GM18498 (cell line): Measurements from ENCODE around the gene AHSA1.

Experiments
- ATAC-seq: cut with Tn5 transposase; IDR thresholded peaks from one replicate; pipeline ENCODE4 v1.9.1; 2021; ENCODE audit warnings: mild to moderate bottlenecking, moderate library complexity; ENCODE audit not compliant: unreplicated experiment

The AHSA1 gene

DNA sequence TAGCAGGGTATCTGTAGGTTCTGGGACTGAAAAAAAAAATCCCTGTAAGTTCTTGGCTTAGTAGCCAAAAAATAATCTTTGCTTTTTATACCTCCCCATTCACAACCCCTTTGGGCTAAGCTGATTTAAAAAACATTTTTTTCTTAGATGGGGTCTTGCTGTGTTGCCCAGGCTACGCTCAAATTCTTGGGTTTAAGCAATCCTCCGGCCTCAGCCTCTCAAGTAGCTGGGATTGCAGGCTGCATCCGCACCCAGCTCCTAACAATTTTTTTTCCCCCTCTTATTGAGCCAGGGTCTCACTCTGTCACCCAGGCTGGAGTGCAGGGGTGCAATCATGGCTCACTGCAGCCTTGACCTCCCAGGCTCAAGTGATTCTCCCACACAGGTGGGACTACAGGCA, 49.9 kb downstream of the AHSA1 start:
- ATAC-seq = no peak

DNA sequence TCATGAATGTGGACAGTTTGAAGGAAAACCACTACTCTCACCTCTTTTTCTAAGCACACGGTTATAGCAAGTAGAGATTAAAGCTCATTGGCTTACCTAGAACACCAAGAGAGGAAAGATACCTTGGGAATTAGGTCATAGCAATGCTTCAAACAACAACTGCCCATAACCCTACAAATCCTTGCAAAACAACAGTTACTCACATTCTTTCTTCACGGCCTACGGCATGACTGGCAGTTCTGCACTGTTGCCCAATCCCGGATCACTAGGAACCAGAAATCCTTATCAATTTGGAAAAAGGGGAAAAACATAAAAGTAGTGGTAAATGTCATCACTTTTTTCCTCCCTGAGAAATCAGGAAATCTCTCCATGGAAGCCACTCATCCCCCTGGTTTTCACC, 50.4 kb downstream of the AHSA1 start:
- no peak for ATAC-seq

DNA sequence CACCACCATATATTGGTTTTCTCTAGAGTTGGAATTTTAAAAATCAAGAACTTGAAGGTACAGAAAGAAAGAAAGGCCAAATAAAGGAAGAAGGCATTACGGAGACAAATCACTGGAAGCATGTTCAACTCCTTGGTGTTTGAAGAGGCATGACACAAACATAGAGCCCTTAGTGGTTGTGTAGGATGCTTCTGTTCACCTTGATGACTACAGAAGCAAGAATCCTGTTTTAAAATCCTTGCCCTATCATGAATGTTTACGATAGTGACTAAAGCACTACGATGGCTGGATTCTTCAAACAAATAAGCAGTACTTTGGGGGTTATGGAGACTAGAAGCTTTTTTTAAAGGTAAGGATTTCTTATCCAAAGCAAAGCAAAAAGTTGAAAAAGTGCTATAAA, 51.0 kb downstream of the AHSA1 start:
- ATAC-seq = no peak

DNA sequence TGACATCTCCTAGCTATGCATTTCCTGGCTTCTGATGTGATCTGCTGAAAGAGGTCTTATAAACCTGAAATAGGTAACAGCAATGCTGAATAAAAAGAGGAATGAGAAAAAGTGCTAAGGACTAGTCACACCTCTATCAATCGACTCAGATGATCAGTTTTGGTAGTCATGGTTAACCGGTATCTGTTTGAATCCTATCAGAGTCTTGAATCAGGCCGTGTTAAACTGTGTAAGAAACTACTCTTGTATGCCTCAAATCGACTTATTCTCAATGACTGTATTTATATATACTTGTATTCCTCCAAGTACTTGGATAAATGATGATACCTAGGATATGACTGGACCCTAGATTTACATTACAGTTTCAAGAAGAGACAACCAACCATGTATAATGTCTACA, 51.5 kb downstream of the AHSA1 start:
- ATAC-seq = no peak

DNA sequence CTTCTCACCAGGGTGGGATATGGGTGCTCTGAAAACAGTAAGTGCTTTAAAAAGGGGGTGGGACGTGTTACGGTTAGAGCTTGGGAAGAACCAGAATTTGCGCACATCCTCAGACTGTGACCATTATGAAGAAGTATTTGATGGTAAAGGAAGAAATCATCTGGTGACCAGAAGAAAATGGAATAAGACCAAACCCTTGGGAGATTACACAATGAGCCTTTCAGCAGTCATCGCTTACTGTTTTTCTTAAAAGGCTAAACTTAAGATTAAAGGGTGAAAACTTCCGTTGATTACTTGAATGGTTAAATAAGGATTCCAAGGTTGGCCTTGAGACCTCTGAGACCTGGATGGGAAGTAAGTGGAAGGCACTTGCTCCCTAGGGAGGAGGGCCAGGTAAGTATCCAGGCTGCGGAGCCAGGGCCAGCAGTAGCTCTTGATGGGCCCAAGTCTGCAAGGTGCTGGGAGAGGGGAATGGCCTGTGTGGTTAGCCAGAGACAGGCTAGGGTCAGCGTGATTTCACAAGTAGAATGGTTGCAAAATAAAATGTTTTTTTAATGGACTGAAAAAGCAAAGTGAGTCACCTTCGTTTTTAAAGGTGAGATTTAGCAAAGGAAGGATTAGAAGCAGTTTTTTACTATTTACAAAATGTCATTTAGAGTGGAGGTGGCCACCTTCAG, 53.7 kb downstream of the AHSA1 start:
- ATAC-seq = no peak

DNA sequence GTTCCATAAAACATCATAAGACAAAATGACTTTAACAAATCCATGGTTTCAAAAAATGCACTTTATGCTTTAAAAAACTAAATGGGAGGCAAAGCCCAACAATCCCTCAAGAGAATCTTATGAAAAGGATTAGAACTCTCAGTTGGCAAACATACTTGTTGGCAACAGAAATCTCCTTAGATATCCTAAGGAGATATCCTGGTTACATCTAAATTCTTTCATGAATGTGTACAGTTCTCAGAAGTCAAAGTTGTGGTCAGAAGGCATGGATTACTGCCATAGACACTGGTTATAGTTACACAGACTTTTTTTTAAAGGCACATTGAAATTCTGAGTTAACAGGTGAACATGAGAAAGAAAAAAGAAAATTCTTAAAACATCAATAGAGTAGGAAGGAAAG, 58.2 kb downstream of the AHSA1 start:
- no peak for ATAC-seq
